HG03575 (cell line): ENCODE results near the gene TFIP11.

Experiments used
- ATAC-seq: cut with Tn5 transposase; IDR thresholded peaks from one replicate; pipeline ENCODE4 v1.9.1; 2021; ENCODE audit not compliant: unreplicated experiment, insufficient number of reproducible peaks, low FRiP score; ENCODE audit errors: extremely low read depth

The TFIP11 gene

GRCh38 chr22:26460202-26460601, 52.1 kb downstream of the TFIP11 start:
- ATAC-seq: no peak

GRCh38 chr22:26457661-26458272, 54.5 kb downstream of the TFIP11 start:
- ATAC-seq: no peak

GRCh38 chr22:26453812-26454500, 58.3 kb downstream of the TFIP11 start:
- ATAC-seq: no peak

- ATAC-seq: no peak
Measured at GRCh38 chr22:26453216-26453615, 59.1 kb downstream of the TFIP11 start.

- no peak for ATAC-seq
Measured at GRCh38 chr22:26452236-26453016, 59.8 kb downstream of the TFIP11 start.

GRCh38 chr22:26450453-26451185, 61.7 kb downstream of the TFIP11 start:
- ATAC-seq: no peak

- no peak for ATAC-seq
Measured at GRCh38 chr22:26448941-26449340, 63.3 kb downstream of the TFIP11 start.

GRCh38 chr22:26448334-26448733, 63.9 kb downstream of the TFIP11 start:
- ATAC-seq: no peak

GRCh38 chr22:26447584-26448329, 64.5 kb downstream of the TFIP11 start:
- ATAC-seq: no peak

- ATAC-seq: no peak
Measured at GRCh38 chr22:26446808-26447515, 65.3 kb downstream of the TFIP11 start.

GRCh38 chr22:26445577-26446275, 66.5 kb downstream of the TFIP11 start:
- ATAC-seq: no peak

GRCh38 chr22:26444777-26445176, 67.5 kb downstream of the TFIP11 start:
- no peak for ATAC-seq

- no peak for ATAC-seq
Measured at GRCh38 chr22:26443901-26444690, 68.2 kb downstream of the TFIP11 start.

- ATAC-seq: no peak
Measured at GRCh38 chr22:26442086-26442756, 70.1 kb downstream of the TFIP11 start.
